ENCODE measurements around the gene INSC.

INSC gene

DNA sequence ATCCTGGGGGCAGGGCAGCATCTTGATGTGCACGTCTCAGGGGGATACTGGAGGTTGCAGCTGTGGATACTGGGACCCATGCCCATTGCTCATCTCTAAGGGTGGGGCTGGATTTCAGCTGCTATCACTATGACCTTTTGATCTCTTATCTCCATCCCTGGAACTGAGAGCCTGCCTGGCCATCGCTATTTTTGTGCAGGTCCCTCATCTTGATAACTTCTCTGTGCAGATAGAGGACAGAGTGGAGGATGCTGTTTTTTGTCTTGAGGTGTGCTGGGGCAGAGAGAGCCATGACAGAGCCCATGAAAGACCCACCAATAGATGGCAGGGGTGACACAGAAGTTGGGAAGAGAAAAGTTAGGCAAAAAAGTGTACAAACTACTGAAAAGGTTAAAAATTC is 5.1 kb upstream of the INSC start:
- no peak for DNase-seq

DNA sequence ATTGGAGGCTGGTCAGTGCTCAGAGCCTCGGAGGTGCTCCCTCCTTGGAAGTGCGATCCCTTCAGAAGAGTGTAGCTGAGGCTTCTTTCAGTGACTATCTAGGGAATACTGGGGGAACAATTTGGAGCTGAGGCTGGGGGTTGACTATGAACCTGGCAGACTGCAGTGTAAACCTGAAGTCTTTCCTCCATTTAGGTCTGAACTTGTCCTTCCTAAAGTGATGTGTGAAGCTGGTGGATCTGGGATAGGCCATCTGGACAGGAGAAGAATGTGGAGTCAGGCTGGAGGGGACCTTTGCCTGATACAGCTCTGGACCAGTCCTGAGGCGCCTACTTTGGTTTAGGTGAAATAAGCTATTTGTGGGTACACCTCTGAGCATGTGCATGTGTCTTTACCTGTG is 3.5 kb upstream of the INSC start:
- no peak for DNase-seq

DNA sequence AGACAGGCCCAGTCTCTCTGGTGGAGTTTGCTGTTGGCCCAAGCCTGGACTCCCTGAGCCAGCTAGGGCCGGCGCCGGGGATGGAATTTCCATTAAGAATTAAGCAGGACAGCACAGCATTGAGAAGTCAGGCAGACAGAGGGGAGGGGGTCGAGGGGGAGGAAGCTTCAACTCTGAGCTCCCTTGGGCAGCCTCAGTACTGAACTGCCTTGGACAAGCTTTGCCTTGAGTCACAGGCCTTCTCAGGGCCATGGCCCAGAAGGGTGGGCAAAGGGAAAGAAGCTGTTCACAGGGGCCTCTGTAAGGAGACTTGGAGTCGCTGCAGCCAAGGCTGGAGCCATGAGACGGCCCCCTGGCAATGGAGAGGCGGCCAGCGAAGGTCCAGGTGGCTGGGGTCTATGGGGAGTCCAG is 2.6 kb upstream of the INSC start:
- DNase-seq: no peak

DNA sequence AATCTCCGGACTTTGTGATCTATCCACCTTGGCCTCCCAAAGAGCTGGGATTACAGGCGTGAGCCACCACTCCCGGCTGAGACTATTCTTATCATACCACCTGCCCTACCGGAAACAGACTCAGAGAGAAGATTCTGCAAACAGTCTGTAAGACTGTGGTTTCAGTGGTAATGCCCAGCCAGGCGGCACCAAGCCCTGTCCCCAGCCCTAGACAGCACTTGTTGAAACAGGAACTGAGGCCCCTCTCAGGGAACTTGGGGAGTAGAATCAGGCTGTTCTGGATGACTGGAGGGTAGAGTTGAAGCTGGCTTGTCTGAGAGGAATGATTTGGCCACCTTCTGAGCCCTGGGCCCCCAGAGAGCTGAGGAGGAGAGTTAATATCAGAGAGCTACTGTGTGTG is 1.3 kb upstream of the INSC start:
- peak in 3 of 4 experiments; percentile 11 to 35 (median 35) for DNase-seq

DNA sequence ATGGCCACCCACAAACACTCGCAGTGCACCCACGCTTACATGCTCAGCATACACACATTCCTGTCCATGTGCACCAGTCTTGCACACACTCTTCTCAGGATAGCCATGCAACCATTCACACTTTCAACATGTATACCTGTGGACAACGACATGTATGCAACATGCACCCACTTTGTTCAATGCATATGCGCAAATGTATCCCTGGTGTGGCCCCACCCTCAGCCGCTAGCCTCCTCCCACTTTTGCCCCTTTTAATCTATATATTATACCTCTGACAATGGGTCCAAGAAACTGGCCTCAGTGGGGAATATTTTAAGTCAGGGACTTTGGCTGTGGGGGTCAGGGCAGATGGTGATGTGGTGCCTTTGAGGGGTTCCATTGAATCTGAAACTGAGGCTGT is 963 bp downstream of the INSC start:
- no peak for DNase-seq

DNA sequence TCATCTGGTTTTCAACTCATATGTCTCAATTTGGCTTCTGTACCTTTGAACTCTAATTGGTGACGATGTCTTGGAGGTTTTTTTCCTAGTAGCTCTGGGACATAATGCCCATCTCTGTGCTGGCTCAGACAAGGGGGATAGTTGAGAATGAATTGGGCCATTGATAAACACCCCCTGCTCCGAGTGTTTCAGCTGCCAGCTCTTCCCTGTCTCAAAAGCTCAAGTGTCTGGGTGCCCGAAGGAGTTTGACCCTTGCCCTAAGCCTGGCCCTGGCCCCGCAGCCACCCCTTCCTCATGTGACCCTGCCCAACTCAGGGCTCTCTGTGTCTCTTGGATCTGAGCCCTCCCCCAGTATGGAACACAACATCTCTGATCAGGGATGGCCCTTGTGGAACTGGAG is 3.0 kb downstream of the INSC start:
- DNase-seq: no peak

DNA sequence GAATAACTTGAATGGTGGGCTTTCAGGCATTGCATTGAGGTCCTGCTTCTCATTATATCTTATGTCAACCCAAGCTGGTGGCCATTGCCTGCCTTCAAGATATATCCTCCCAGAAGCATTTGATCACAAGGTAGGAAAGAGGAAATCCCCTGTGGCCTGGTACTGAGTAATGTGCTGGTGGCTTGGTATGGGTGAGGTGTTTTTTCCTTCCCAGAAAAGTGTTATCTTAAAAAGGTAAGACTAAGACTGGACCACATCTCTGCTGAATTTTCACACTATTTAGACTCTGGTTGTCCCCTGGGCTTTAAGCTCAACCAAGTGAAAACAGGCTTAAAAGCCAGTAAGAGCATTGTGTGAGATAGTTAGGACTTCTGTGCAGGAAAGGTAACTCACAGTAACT is 3.7 kb downstream of the INSC start:
- no peak for DNase-seq

DNA sequence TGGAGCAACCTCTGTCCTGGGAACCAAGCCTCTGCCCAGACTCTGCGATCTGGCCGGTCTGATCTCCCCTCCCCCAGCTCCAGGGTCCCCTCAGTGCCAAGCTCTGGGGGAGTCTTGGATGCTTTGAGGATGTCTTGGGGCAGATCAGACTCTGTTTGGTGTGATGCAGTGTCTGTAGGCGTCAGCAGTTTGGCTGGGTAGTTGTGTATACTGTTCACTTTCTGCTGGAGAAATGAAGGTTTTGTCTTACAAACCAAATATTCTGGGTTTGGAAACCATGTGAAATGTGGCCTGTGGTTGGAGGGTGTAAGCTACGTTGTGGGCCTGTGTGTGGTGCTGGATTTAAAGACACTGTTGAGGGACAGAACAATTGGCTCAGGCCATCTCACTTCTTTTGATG is 4.6 kb downstream of the INSC start:
- no peak for DNase-seq

DNA sequence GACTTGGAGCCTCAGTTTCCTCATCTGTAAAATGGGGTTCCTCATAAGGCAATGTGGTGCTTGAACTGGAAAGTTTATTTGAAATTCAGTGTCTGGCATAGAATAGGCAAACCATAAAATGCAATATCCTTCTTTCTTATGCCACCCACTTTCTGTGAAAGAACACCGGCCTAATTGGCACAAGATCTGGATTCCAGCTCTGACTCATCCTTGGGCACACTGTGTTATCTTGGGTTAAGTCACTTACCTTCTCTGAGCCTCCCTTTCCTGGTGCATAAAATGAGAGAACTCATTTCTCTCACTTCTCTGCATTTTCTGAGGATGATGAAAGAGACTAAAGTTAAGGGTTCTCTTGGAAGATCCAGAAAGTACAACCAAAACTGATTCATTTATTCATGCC is 5.1 kb downstream of the INSC start:
- no peak for DNase-seq

DNA sequence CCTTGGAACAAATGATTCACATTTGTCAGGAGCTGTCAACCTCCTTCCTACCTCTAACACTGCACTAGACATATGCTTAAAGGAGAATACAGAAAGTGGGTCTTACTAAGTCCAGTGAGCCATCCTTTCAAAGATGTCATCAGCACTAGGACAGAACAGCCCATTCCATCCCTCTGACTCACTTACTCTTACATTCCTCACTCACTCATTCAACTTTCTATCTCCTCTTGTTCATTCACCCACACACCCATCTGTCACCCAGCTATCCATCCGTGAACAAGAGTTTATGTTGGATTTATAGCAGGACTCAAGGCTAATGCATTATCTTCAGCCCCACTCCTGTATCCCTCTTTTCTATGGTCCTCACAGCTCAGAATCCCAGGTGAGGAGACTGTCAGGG is 9.1 kb downstream of the INSC start:
- DNase-seq: no peak

DNA sequence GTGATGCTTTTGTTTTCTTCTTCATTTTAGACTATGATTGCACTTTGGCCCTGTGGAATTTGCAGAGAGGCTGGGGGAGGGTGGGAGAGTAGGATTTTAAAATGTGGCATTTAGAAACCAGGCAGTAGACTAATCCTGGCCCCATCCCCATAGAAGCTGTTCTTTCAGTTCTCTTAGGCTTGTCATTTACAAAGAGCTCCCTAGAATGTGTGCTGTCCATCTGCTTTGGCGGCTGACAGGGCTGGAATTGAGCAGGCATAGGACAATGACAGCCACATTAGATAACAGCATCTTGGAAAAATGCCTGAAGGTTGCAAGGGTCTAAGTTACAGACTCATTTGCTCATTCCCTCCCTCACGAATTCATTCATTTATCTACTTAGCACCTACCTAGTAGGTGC is 9.8 kb downstream of the INSC start:
- no peak for DNase-seq

DNA sequence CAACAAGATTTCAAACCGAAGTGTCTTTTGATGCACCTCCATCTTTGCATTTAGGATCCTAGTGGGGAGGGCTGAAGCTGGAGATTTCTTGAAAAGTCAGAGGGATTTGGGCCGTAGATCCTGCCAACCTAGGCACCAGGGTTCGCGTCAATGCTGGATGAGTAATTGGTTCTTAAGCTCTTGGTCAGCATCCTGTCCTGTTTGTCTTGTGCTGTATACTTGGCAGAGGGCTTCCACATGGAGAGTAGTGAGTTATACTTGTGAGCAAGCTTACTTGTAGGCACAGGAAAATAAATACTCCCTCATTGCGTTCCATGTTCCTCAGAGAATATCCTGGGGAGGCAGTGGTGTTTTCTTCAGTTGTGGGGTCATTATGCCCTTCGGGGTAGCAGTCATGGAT is 12.6 kb downstream of the INSC start:
- no peak for DNase-seq

DNA sequence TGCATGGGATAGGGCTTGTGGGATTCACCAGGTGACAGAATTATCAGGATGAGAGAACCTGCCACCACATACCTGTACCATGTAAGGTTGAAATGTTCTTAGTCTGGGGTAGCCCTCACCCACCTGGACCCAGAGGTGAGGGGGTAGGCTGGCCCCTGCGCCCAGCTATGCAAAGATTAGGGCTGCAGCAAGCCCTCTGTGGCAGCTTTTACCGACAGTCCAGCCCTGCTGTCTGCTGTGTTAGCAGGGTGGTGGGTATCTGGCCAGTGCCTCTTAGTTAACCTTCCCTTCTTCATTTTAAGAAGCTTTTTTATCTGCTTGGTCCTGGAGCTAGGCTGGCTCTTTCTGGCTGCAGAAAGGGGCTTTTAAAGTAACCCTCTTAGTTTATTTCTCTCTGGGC is 13.9 kb downstream of the INSC start:
- no peak for DNase-seq

DNA sequence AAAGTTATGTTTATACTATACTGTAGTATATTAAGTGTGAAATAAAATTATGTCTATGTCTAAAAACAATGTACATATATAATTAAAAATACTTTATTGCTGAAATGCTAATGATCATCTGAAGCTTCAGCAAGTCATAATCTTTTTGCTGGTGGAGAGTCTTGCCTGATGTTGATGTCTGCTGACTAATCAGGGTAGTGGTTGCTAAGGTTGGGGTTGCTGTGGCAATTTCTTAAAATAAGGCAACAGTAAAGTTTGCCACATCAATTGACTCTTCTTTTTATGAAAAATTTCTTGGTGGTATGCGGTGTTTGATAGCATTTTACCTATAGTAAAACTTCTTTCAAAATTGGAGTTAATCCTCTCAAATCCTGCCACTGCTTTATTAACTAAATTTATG is 21.4 kb downstream of the INSC start:
- no peak for DNase-seq

DNA sequence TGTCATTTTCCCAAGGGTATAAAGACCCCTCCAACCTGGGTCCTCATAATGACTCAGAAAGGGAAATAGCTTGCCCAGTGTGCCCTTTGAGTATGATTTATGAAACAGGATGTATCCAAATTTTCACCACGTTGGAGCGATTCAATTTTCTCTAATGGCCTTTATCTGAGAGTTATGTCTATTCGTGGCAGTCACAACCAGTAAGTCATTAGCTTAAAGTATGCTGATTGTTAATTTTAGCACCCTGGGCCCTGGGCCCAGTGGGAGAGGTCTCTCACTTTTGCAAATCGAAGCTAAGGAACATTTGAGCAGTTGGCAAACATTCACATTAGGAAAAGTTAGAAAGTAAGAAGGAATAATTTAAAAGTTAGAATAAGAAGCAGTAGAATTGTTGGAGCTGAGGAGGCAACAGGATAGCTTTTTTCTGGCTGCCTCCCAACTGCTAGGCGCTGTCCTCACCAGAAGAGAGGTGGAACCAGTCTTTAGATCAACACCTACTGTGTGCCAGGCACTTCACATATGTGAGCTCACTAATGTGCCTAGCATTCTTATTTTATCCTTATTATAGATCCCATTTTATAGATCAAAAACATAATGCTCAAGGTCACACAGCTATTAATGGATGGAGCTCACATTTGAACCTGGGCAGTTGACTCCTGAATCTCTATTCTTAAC is 24.5 kb downstream of the INSC start:
- DNase-seq: no peak

DNA sequence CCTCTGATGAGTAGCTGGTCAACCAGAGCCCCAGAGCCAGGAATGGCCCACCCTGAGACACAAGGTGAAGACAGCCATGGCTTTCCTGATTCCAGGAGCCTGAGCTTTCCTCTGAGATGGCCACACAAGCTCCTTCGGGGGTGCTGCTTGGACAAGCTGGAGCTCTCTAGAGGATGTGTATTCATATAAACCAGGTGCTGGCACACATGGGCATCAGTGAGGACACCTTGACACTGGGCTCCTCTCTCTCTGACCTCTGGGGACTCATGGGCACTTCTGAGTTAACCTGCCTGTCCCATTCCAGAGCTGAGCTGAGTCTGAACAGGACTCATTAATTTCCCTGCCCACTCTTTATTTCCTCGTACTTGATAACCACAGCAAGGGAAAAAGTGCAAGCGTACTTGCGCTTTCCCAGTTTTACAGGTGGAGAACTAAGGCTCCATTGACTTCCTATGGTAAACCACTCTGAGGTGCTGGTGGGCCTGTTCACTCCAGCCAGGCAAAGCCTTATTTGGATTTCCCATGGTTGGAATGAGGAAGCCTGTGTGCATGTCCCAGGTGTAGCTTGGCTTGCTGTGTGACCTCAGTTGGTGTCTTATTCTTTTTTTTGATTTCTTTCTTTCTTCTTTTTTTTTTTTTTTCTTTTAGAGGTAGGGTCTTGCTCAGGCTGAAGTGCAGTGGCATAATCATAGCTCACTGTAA is 25.4 kb downstream of the INSC start:
- no peak for DNase-seq

DNA sequence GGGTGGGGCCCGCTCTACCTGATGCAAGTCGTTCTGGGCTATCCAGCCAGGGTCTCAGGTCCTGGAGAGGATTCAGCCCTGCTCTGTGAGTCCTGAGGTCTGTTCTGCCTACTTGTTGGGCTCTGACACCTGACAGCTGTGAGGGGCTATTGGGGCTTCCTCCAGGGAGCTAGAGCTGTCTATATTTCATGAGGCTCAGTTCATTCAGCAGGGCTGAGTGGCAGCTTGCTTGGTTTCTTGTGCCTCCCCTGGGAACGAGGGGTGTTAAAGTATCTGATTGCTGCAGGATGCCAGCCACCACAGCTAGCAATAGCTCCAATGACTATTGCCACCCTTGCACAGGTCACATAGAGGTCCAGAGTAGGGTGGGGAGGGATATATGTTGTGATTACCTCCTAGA is 26.7 kb downstream of the INSC start:
- DNase-seq: no peak

DNA sequence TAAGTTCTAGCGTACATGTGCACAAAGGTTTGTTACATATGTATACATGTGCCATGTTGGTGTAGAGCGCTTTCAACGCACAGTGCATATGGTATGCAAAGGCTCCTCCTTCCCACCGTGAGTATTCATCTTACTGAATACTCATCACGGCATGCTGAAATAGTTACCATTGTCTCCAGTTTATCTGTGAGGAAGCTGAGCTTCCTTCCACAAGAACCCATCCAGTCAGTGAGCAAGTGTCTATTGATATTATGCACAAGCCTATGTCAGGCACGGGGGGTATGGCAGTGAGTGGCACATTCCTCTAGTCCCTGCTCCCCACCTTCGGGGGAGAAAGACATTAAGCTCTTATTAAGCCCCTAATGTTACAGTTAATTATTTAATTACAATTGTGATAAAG is 28.1 kb downstream of the INSC start:
- no peak for DNase-seq

DNA sequence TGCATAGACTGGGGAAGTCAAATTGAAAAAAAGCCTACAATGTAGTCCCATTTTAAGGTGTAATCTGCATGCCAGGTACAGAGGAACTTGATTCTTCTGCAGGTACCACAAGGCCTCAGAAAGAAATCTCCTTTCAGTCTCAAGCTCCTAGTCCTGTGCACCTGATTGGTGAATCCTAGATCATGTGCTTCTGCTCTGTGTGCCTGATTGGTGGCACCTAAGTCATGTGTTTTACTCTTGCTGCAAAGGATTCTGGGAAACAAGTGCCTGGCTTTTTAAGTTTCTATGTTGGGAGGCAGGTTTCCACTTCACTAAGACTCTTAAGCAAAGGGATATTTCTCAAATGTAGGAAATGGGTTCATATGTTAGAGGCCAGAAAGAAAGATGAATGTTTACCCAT is 29.1 kb downstream of the INSC start:
- DNase-seq: no peak

DNA sequence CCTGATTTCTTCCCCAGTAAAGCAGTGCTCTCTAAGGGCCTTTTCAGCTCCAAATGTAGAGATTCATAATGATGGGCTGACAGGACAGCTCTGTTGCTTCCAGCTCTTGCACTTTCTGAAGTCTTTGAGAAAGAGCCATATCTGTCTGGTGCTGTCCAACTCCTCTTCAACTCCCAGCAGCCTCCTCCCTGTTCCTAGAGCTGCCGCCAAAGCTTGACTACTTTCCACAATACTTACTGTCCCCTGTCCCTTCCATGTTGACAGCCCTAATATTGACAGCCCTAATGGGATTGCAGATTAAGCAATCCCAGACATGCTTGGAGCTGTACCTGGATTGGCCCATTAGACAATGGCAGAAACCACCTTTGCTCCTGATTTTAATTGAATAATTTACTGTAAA is 29.6 kb downstream of the INSC start:
- no peak for DNase-seq

DNA sequence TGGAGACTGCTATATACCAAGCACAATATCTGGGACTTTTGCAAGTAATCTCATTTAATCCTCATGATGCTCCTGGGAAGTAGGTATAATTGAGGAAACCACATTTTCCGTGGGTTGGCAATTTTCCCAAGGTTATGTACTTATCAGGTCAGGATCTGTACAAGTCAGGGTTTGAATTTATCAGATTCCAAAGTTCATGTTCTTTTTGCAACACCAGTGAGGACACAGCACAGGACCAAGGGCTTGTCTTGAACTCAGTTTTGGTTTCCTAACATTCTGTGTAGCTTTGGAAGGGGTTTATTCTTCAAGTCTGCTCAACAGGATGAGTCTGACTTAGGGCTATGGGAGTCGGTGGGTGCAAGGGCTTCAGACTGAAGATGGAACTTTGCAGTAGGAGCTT is 30.4 kb downstream of the INSC start:
- DNase-seq: no peak

DNA sequence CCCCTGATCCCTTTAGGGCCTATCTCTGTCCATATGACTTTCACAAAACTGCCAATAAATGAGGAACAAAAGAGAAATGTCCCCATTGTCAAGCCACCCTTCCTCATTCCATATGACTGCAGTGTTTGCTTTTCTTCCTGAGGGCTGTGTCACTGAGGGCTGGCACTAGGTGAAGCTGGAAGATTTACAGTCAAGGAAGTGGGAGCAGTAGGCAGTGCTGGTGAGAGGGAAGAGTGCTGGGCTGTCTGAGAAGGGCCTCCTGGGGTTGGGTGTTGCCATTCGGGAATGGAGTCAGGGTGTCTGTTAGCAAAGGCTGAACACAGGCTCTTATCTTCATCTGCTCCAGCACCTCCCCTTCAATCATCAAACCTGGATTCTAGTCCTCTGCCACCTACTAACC is 30.9 kb downstream of the INSC start:
- peak; percentile 23 to 48 (median 42) for DNase-seq

DNA sequence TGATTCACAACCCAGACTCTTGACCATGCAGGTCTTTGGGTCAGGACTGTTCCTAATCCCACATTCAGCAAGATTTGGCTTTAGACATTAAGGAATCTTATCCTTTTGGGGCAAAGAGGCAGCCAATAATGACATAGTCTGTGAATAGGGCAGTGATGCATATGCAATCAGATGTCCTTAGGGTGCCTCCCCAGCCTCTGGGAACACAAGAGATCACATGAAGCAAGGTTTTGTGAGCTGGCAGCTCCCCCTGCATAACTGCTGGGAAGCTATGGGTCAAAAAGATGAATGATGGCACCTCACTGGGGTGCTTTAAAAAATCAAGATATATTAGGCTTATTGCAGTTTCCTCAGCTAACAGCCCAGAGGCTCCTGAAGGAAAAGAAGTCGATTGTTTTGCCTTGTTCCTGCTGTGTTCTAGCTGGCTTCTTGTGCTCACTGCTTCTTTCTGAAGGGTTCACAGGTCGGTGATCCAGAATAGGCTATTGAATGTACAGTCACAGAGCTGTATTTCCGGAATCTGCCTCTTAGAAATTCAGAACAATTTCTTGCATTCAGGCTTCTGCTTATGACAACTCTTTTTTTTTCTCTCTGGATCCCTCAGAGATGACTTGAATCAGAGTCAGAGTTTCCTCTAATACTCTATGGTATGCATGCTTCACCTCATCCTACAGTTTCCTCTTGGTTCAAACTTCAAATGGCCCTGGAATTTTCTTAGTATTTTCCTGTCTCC is 31.7 kb downstream of the INSC start:
- no peak for DNase-seq

DNA sequence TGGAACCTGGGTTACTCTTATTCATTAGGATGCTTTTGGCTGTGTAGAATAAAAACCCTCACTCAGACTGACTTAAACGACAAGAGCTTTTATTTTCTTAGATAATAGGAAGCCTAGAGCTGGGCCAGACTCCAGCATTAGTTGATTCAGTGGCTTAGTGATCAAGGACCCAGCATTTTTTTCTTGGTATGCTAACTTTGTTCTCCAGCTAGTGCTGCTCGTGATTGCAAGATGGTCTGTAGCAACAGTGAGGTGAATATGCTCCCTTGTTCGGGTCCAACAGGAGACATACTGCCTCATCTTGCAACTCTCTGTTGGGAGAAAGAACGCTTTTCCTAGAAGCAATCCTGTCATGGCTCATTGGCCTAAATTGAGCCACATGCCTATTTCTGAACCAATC is 33.4 kb downstream of the INSC start:
- DNase-seq: no peak

Measured in suppressor macrophage (primary cell).